Ishikawa (cell line): ENCODE results near the gene NELFE.
"Not testable (repeated sequence)": the region's sequence is repeated elsewhere in the genome, so short reads cannot be mapped to it uniquely, and the experiment has no call there.

ENCODE experiments used
- CEBPB ChIP-seq: IDR thresholded peaks from 2 replicates; pipeline ENCODE4 v1.6.1; 2012
- CREB1 ChIP-seq: IDR thresholded peaks from 2 replicates; pipeline ENCODE4 v1.6.1; 2012; ENCODE audit warnings: low read depth
- EGR1 ChIP-seq: IDR thresholded peaks from 2 replicates; pipeline ENCODE4 v1.6.1; 2012
- EP300 ChIP-seq: IDR thresholded peaks from 2 replicates; pipeline ENCODE4 v1.6.1; 2012; ENCODE audit warnings: borderline replicate concordance
- FOXM1 ChIP-seq: IDR thresholded peaks from 2 replicates; pipeline ENCODE4 v1.6.1; 2012; ENCODE audit warnings: low read depth, borderline replicate concordance
- MAX ChIP-seq: IDR thresholded peaks from 2 replicates; pipeline ENCODE4 v1.6.1; 2012
- NFIC ChIP-seq: IDR thresholded peaks from 2 replicates; pipeline ENCODE4 v1.6.1; 2012
- RAD21 ChIP-seq: IDR thresholded peaks from 2 replicates; pipeline ENCODE4 v1.6.1; 2012; ENCODE audit warnings: low read depth
- REST ChIP-seq: IDR thresholded peaks from 2 replicates; pipeline ENCODE4 v1.6.1; 2012; ENCODE audit warnings: low read depth, mild to moderate bottlenecking
- TAF1 ChIP-seq: IDR thresholded peaks from 2 replicates; pipeline ENCODE4 v1.6.1; 2012; ENCODE audit warnings: low read depth, mild to moderate bottlenecking
- TCF12 ChIP-seq: IDR thresholded peaks from 2 replicates; pipeline ENCODE4 v1.6.1; 2012; ENCODE audit warnings: low read depth
- TEAD4 ChIP-seq: IDR thresholded peaks from 2 replicates; pipeline ENCODE4 v1.6.1; 2012
- YY1 ChIP-seq: IDR thresholded peaks from 2 replicates; pipeline ENCODE4 v1.6.1; 2012; ENCODE audit warnings: low read depth
- ZBTB7A ChIP-seq: IDR thresholded peaks from 2 replicates; pipeline ENCODE4 v1.6.1; 2012; ENCODE audit warnings: low read depth
- TF ChIP-seq, protein P1 (sequence below): IDR thresholded peaks from 2 replicates; pipeline ENCODE4 v1.6.1; 2012

The NELFE gene

DNA sequence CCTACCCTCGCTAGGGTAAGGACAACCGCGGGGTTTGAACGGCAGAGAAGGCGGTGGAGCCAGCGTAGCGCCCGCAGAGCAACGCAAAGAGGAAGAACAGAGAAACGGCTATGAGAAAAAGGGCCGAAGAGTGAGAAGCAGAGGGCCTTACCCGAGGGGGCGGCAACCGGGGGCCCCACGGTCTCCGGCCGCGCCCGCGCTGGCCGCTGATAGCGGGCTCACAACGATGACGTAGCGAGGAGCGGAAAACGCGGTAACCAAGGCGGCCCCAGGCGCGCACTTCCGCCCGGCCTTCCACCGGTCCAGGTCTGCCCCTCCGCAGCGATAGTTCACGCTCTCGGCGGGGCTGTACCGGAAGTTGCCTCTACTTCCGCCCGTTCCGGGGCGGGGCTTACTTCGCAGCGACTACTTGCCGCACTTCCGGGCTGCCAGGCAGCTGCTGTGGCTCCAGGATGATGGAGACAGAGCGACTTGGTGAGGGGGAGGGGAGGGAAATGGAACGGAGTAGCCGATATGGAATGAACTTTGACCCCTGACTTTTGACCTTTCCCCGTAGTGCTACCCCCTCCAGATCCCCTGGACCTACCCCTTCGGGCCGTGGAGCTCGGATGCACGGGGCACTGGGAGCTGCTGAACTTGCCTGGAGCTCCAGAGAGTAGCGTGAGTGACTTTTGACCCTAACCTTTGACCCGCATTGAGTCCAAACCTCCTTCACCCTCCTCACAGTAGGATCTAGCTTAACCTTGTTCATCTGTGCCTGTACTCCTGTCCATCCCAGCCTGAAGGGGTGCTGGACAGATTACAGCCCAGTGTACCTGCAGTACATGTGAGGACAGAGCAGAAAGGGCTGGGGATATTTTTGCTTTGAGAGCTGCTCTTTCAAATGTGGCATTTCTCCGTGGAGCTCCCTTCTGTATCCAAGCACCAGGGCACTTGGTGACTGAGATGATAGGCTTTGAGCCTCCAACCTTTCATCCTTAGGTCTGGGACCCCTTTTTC, at the start of gene NELFE, which contains the start of gene SKIC2:
Gene NELFE, minus strand, starts transcription at position 231 of the 999 bp plus-strand sequence. CDS start 525 bp downstream, outside the sequence.
Gene SKIC2, plus strand, starts transcription at position 435 of the 999 bp plus-strand sequence. Its CDS starts 18 bp downstream, at position 453.
- TF ChIP-seq FOXM1 (no peak), ZBTB7A (no peak), REST (no peak), TAF1 (peak; percentile 88), EGR1 (no peak), YY1 (0 out of 2 replicates have a peak, but pooled peaks have one; percentile 23), CREB1 (peak; percentile 98), MAX (peak; percentile 89), EP300 (no peak), RAD21 (no peak), TEAD4 (no peak), NFIC (0 out of 2 replicates have a peak, but pooled peaks have one; percentile 12), TCF12 (peak; percentile 68), CEBPB (no peak; the same call in 1 of the 2 replicates)
- TF ChIP-seq, protein P1, sequence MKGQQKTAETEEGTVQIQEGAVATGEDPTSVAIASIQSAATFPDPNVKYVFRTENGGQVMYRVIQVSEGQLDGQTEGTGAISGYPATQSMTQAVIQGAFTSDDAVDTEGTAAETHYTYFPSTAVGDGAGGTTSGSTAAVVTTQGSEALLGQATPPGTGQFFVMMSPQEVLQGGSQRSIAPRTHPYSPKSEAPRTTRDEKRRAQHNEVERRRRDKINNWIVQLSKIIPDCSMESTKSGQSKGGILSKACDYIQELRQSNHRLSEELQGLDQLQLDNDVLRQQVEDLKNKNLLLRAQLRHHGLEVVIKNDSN = no peak

DNA sequence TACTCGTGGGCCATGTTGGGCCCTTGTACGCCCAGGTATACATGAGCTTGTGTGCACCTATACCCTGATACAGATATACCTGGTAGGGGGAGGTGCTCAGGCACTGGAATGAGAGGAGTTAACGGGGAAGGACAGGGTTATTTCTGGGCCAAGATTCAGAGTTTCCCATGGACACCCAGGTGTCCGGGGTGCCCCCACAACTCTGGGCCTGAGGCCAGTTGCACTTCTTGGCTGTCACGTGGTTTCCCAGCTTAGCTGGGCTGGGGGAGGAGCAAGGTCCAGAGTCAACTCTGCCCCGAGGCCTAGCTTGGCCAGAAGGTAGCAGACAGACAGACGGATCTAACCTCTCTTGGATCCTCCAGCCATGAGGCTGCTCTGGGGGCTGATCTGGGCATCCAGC, 23.0 kb upstream of the NELFE start, which contains the start of gene C4A:
Gene C4A, plus strand, starts transcription at position 314 of the 400 bp plus-strand sequence. Its CDS starts 51 bp downstream, at position 365.
- not testable (repeated sequence) for TF ChIP-seq CREB1, EP300, TCF12

DNA sequence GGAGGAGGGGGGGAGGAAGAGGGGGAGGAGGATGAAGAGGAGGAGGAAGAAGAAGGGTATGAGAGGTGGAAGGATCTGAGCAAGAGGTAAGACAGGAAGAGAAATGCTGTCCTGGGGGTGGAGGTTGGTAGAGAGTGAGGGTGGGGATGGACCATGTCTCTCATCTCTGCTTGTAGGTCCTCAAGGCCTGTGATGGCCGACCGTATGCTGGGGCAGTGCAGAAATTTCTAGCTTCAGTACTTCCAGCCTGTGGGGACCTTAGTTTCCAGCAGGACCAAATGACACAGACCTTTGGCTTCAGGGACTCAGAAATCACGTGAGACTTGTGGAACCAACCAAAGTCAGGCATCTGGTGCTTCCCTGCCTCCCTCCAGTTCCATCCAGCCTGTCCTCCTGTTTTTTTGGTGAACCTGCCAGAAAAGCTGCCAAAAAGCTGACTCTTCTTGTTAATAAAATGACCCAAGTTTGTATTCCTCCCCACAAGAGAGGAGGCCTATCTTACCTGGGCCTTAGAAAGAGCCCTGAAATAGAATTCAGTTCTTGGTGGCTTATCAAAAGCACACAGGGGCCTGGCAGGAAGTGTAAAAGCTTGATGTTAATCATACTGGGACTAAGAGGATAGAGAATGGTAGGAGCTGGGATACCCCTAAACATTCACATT, 20.6 kb upstream of the NELFE start:
- TF ChIP-seq FOXM1 (no peak), CREB1 (no peak), TEAD4 (no peak), REST (no peak), RAD21 (no peak), EGR1 (no peak), NFIC (no peak), CEBPB (no peak), MAX (no peak), ZBTB7A (no peak), YY1 (no peak)
- TF ChIP-seq, protein P1 = no peak

DNA sequence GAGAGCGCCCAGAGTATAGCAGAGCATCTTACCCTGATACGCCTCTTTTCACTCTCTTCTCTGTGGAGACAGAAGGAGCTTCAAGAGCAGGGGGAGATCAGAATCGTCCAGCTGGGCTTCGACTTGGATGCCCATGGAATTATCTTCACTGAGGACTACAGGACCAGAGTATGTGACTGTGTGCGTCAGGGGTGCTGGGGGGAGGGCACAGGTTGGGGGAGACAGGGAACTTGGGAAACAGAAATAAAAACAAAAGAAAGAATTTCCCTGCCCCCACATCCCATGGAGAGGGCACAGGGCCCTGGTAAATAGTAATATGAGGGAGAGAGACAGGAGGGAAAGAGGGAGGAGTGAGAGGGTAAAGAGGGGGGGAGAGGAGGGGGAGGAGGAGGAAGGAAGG, 20.1 kb upstream of the NELFE start:
- no peak for TF ChIP-seq ZBTB7A
- no peak for TF ChIP-seq NFIC
- TF ChIP-seq FOXM1 = no peak

GRCh38 chr6:31977816-31978431, 19.2 kb upstream of the NELFE start:
- TF ChIP-seq RAD21 = no peak
- TF ChIP-seq CREB1 = no peak
- TF ChIP-seq YY1 = no peak
- TF ChIP-seq, protein P1 = no peak
- no peak for TF ChIP-seq EGR1
- TF ChIP-seq CEBPB = no peak
- TF ChIP-seq ZBTB7A = no peak
- no peak for TF ChIP-seq TAF1
- no peak for TF ChIP-seq TEAD4
- TF ChIP-seq TCF12 = no peak
- no peak for TF ChIP-seq EP300
- no peak for TF ChIP-seq NFIC
- no peak for TF ChIP-seq REST
- TF ChIP-seq MAX = no peak
- no peak for TF ChIP-seq FOXM1
